SU-DHL-6 (cell line): Measurements from ENCODE around the gene ACP5.

Source experiments
- EZH2phosphoT487 ChIP-seq: fragments of 200-600 bp; sonication (generic), shearing (Covaris generic); conservative IDR thresholded peaks from 2 replicates; pipeline ENCODE4 v1.6.1; 2018; ENCODE audit warnings: mild to moderate bottlenecking, antibody characterized with exemption, low read length, moderate library complexity, mixed read lengths
- TF ChIP-seq, protein P1 (sequence below): fragments of 200-600 bp; sonication (generic); IDR thresholded peaks from one replicate; pipeline ENCODE4 v1.5.1; 2017; ENCODE audit warnings: antibody characterized with exemption, mild to moderate bottlenecking, low read length, moderate library complexity; ENCODE audit not compliant: insufficient read depth, poor library complexity, severe bottlenecking

DNA sequence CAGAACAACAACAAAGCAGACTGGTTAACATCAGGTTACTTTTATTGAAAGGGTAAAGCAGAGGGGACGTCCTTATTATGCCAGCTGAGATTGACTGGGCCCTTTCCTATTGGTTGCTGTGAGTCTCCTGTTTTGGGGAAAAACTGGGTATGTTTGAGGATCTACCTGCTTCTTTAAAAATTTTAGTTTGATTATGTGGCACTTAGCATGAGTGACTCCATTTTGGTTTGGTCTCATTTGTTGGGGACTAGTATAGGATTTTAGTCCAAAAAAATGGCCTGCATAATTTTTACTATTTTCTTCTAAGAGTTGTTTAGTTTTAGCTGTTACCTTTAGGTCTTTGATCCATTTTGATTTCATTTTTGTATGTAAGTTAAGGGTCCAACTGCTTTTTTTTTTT lies 34.3 kb upstream of the ACP5 start:
- TF ChIP-seq, protein P1, sequence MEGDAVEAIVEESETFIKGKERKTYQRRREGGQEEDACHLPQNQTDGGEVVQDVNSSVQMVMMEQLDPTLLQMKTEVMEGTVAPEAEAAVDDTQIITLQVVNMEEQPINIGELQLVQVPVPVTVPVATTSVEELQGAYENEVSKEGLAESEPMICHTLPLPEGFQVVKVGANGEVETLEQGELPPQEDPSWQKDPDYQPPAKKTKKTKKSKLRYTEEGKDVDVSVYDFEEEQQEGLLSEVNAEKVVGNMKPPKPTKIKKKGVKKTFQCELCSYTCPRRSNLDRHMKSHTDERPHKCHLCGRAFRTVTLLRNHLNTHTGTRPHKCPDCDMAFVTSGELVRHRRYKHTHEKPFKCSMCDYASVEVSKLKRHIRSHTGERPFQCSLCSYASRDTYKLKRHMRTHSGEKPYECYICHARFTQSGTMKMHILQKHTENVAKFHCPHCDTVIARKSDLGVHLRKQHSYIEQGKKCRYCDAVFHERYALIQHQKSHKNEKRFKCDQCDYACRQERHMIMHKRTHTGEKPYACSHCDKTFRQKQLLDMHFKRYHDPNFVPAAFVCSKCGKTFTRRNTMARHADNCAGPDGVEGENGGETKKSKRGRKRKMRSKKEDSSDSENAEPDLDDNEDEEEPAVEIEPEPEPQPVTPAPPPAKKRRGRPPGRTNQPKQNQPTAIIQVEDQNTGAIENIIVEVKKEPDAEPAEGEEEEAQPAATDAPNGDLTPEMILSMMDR, result no peak
- no peak for TF ChIP-seq EZH2phosphoT487
